ENCODE data around the gene GJC2. TPM values are rescaled to one million over a fixed set of nuclear protein-coding genes. Genes with fewer than 3 reads are reported as not detected.

The GJC2 gene
- total RNA-seq, 1 donor from 2014 or later, result 6.9 TPM

GRCh38 chr1:228152918-228153258 lies 3.2 kb downstream of the GJC2 start:
- Histone ChIP-seq H3K4me3 (no peak overlapping the region), H3K27me3 (no peaks in the 10 kb centered on the region), H3K27ac (no peak overlapping the region), H3K9me3 (no peaks in the 10 kb centered on the region), H3K36me3 (peaks cover 9% of the 10 kb centered on the region), H3K4me1 (peaks cover 39% of the 10 kb centered on the region)
- intact Hi-C loops (cut with DNase I), result no loop called here
- ATAC-seq (no peak), DNase-seq (peak; percentile 35)
- TF ChIP-seq, protein P1, sequence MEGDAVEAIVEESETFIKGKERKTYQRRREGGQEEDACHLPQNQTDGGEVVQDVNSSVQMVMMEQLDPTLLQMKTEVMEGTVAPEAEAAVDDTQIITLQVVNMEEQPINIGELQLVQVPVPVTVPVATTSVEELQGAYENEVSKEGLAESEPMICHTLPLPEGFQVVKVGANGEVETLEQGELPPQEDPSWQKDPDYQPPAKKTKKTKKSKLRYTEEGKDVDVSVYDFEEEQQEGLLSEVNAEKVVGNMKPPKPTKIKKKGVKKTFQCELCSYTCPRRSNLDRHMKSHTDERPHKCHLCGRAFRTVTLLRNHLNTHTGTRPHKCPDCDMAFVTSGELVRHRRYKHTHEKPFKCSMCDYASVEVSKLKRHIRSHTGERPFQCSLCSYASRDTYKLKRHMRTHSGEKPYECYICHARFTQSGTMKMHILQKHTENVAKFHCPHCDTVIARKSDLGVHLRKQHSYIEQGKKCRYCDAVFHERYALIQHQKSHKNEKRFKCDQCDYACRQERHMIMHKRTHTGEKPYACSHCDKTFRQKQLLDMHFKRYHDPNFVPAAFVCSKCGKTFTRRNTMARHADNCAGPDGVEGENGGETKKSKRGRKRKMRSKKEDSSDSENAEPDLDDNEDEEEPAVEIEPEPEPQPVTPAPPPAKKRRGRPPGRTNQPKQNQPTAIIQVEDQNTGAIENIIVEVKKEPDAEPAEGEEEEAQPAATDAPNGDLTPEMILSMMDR (IDR thresholded peaks at IDR 0.05), result no peak

- Histone ChIP-seq H3K9me3 (no peaks in the 10 kb centered on the region), H3K4me3 (no peak overlapping the region), H3K36me3 (no peaks in the 10 kb centered on the region), H3K27ac (no peak overlapping the region), H3K4me1 (peaks cover 28% of the 10 kb centered on the region), H3K27me3 (no peaks in the 10 kb centered on the region)
- ATAC-seq (no peak), DNase-seq (no peak)
- TF ChIP-seq, protein P1 (IDR thresholded peaks at IDR 0.05), result no peak
- intact Hi-C loops (cut with DNase I), result no loop called here
Observed at GRCh38 chr1:228154021-228154669, 4.4 kb downstream of the GJC2 start.

- peak; percentile 39 for ATAC-seq
Observed at GRCh38 chr1:228154670-228155571, 5.2 kb downstream of the GJC2 start.

GRCh38 chr1:228155596-228156514 lies 6.1 kb downstream of the GJC2 start:
- H3K9me3 ChIP-seq, result no peaks in the 10 kb centered on the region
- H3K36me3 ChIP-seq, result no peaks in the 10 kb centered on the region
- TF ChIP-seq, protein P1 (IDR thresholded peaks at IDR 0.05), result no peak
- no peak overlapping the region for H3K4me3 ChIP-seq
- peaks cover 13% of the 10 kb centered on the region for H3K4me1 ChIP-seq
- ATAC-seq (no peak), DNase-seq (peak; percentile 55)
- intact Hi-C loops (cut with DNase I), result no loop called here
- H3K27me3 ChIP-seq, result no peaks in the 10 kb centered on the region
- H3K27ac ChIP-seq, result no peak overlapping the region

More at GRCh38 chr1:228154670-228155571, 5.2 kb downstream of the GJC2 start:
- peaks cover 21% of the 10 kb centered on the region for H3K4me1 ChIP-seq
- H3K27me3 ChIP-seq, result no peaks in the 10 kb centered on the region
- intact Hi-C loops (cut with DNase I), result no loop called here
- TF ChIP-seq, protein P1 (IDR thresholded peaks at IDR 0.05), result no peak
- DNase-seq, result peak; percentile 66
- no peaks in the 10 kb centered on the region for H3K9me3 ChIP-seq
- H3K27ac ChIP-seq, result no peak overlapping the region
- H3K4me3 ChIP-seq, result no peak overlapping the region
- no peaks in the 10 kb centered on the region for H3K36me3 ChIP-seq

- no peak for ATAC-seq
- DNase-seq, result peak; percentile 54
- no peak overlapping the region for H3K27ac ChIP-seq
- TF ChIP-seq, protein P1 (IDR thresholded peaks at IDR 0.05), result no peak
- peaks cover 6% of the 10 kb centered on the region for H3K4me1 ChIP-seq
- intact Hi-C loops (cut with DNase I), result no loop called here
- H3K27me3 ChIP-seq, result no peaks in the 10 kb centered on the region
- no peaks in the 10 kb centered on the region for H3K9me3 ChIP-seq
- H3K4me3 ChIP-seq, result no peak overlapping the region
- H3K36me3 ChIP-seq, result no peaks in the 10 kb centered on the region
Observed at GRCh38 chr1:228156515-228156881, 6.8 kb downstream of the GJC2 start.

Measured in upper lobe of right lung (tissue), 1 donor.